GM12878 (cell line): Measurements from ENCODE around the gene CLMP. TPM values are rescaled to one million over a fixed set of nuclear protein-coding genes. Genes with fewer than 3 reads are reported as not detected.

Experiments used
- ATAC-seq: fragments of 200-7000 bp; cut with Tn5 transposase; 3 replicates; pipeline ENCODE4 v1.9.1; 2020; ENCODE audit warnings: mild to moderate bottlenecking, moderate library complexity
- BruUV-seq: library from RNA; stranded (reverse); fragments of 400-500 nt; replicated peaks from 2 replicates; lab custom pipeline; 2021; lab: Mats Ljungman, UMichigan
- CTCF ChIA-PET: fragments of 300-600 bp; sonication (Branson Sonifier 250); formaldehyde crosslinking; extraction: SDS; loops from one replicate; lab custom pipeline; 2021; ENCODE audit warnings: inconsistent platforms; lab: Yijun Ruan, JAX
- POLR2A ChIA-PET: fragments of 350-600 bp; formaldehyde crosslinking; extraction: SDS; loops from one replicate; lab custom pipeline; 2021; ENCODE audit warnings: inconsistent platforms; lab: Charles Lee
- RAD21 ChIA-PET: fragments of 300-600 bp; sonication (Branson Sonifier 250); formaldehyde crosslinking; loops from one replicate; lab custom pipeline; 2023; ENCODE audit warnings: antibody characterized with exemption; ENCODE audit not compliant: unreplicated experiment; lab: Charles Lee
- SMC1A ChIA-PET: fragments of 300-600 bp; sonication (Branson Sonifier 250); formaldehyde crosslinking; loops from one replicate; lab custom pipeline; 2023; ENCODE audit not compliant: unreplicated experiment, uncharacterized antibody; lab: Charles Lee
- DNase-seq: peaks from one replicate; pipeline ENCODE4 v3.0.0-alpha.2; 2011; ENCODE audit warnings: low read depth, low spot score
- FAIRE-seq: peaks from 3 replicates; lab custom pipeline; 2011; peaks lifted over from hg19 to GRCh38; lab: Jason Lieb, UNC
- H2AFZ ChIP-seq: 2 replicates; pipeline ENCODE4 v1.6.0; 2011; ENCODE audit warnings: low read depth, low read length, control low read depth; ENCODE audit not compliant: control insufficient read depth
- H3K27ac ChIP-seq: 2 replicates; pipeline ENCODE4 v1.5.1; 2011; ENCODE audit warnings: control low read depth; ENCODE audit not compliant: control insufficient read depth, insufficient read depth
- H3K27me3 ChIP-seq, 2 experiments: replicated peaks in 1 of 2; 2 replicates each; pipeline versions ENCODE4 v1.6.0 to v1.6.1; 2011; ENCODE audit warnings: low read length in 1 of 2; ENCODE audit not compliant: control insufficient read depth in 2 of 2, insufficient read depth in 2 of 2
- H3K36me3 ChIP-seq, 2 experiments: 2 replicates each; pipeline ENCODE4 v1.5.1; 2011; ENCODE audit warnings: low read length in 1 of 2; ENCODE audit not compliant: control insufficient read depth in 2 of 2, insufficient read depth in 2 of 2
- H3K4me1 ChIP-seq: 2 replicates; pipeline ENCODE4 v1.6.1; 2011; ENCODE audit warnings: mild to moderate bottlenecking, low read length, moderate library complexity, mixed read lengths; ENCODE audit not compliant: control insufficient read depth, insufficient read depth
- H3K4me2 ChIP-seq: 2 replicates; pipeline ENCODE4 v1.6.0; 2011; ENCODE audit warnings: control low read depth; ENCODE audit not compliant: control insufficient read depth, insufficient read depth
- H3K4me3 ChIP-seq: fragments of 200-600 bp; sonication (generic); 2 replicates; pipeline ENCODE4 v1.5.1; 2016
- H3K79me2 ChIP-seq: 2 replicates; pipeline ENCODE4 v1.6.0; 2011; ENCODE audit warnings: low read length; ENCODE audit not compliant: control insufficient read depth, insufficient read depth
- H3K9ac ChIP-seq: 2 replicates; pipeline ENCODE4 v1.8.0; 2011; ENCODE audit warnings: low read length, control low read depth, mixed read lengths; ENCODE audit not compliant: control insufficient read depth, insufficient read depth
- H3K9me3 ChIP-seq: replicated peaks from 3 replicates; pipeline ENCODE4 v1.5.1; 2011; ENCODE audit warnings: mild to moderate bottlenecking, low read length; ENCODE audit not compliant: control insufficient read depth, insufficient read depth
- H4K20me1 ChIP-seq: 2 replicates; pipeline ENCODE4 v1.6.0; 2011; ENCODE audit not compliant: control insufficient read depth, insufficient read depth
- BACH1 ChIP-seq: fragments of 450-650 bp; IDR thresholded peaks from 2 replicates; pipeline ENCODE4 v1.6.1; 2017; ENCODE audit warnings: mild to moderate bottlenecking, borderline replicate concordance
- BRCA1 ChIP-seq: IDR thresholded peaks from 2 replicates; pipeline ENCODE4 v1.6.1; 2011; ENCODE audit warnings: low read depth, low read length, improper control_type of control experiment
- CHD1 ChIP-seq: IDR thresholded peaks from 2 replicates; pipeline ENCODE4 v1.6.1; 2012; ENCODE audit warnings: low read depth, low read length, improper control_type of control experiment
- EED ChIP-seq: sonication (generic); IDR thresholded peaks from 2 replicates; pipeline ENCODE4 v1.6.1; 2016; ENCODE audit warnings: antibody characterized with exemption, low read depth
- MTA3 ChIP-seq: IDR thresholded peaks from 2 replicates; pipeline ENCODE4 v1.6.1; 2012; ENCODE audit warnings: low read length, inconsistent platforms, borderline replicate concordance
- NKRF ChIP-seq: fragments of 450-650 bp; conservative IDR thresholded peaks from 2 replicates; pipeline ENCODE4 v1.6.1; 2017; ENCODE audit warnings: mild to moderate bottlenecking, moderate library complexity
- NR2C1 ChIP-seq: fragments of 450-650 bp; IDR thresholded peaks from 2 replicates; pipeline ENCODE4 v1.6.1; 2017; ENCODE audit warnings: antibody characterized with exemption, mild to moderate bottlenecking, moderate library complexity
- RCOR1 ChIP-seq: conservative IDR thresholded peaks from 2 replicates; pipeline ENCODE4 v1.6.1; 2012; ENCODE audit warnings: low read depth, low read length, improper control_type of control experiment
- RELA ChIP-seq: fragments of 450-650 bp; IDR thresholded peaks from 2 replicates; pipeline ENCODE4 v1.8.0; 2014; ENCODE audit warnings: borderline replicate concordance; ENCODE audit not compliant: partially characterized antibody
- SMAD5 ChIP-seq: IDR thresholded peaks from 2 replicates; pipeline ENCODE4 v1.6.1; 2016; ENCODE audit warnings: antibody characterized with exemption, low read depth
- SMC3 ChIP-seq: IDR thresholded peaks from 2 replicates; pipeline ENCODE4 v1.6.1; 2011; ENCODE audit warnings: low read length, improper control_type of control experiment, borderline replicate concordance
- SREBF1 ChIP-seq: IDR thresholded peaks from 2 replicates; pipeline ENCODE4 v1.6.1; 2012; ENCODE audit warnings: mild to moderate bottlenecking, low read length
- STAT1 ChIP-seq: fragments of 450-650 bp; conservative IDR thresholded peaks from 2 replicates; pipeline ENCODE4 v1.6.1; 2014; ENCODE audit warnings: antibody characterized with exemption, mild to moderate bottlenecking
- STAT3 ChIP-seq: IDR thresholded peaks from 2 replicates; pipeline ENCODE4 v1.6.1; 2011; ENCODE audit warnings: low read depth, low read length, improper control_type of control experiment
- TARDBP ChIP-seq: IDR thresholded peaks from 2 replicates; pipeline ENCODE4 v1.6.1; 2016; ENCODE audit warnings: borderline replicate concordance
- TBL1XR1 ChIP-seq: IDR thresholded peaks from 2 replicates; pipeline ENCODE4 v1.6.1; 2012; ENCODE audit warnings: low read depth, low read length, improper control_type of control experiment
- WGBS: methylation state at CpG from one replicate; pipeline ENCODE4 v1.1.6; 2016; ENCODE audit warnings: low lambda C conversion rate; ENCODE audit not compliant: insufficient replicate concordance, insufficient coverage; ENCODE audit errors: missing lambda C conversion rate; 5-methylcytosine and 5-hydroxymethylcytosine counted together
- in situ Hi-C: fragments of 300-500 bp; cut with MboI; formaldehyde crosslinking; loops from 9 replicates; pipeline ENCODE4 v1.14.3; 2018; ENCODE audit warnings: mixed read lengths
- intact Hi-C: fragments of 100-400 bp; cut with micrococcal nuclease; formaldehyde crosslinking; loops from one replicate; pipeline ENCODE4 v1.14.2; 2022; ENCODE audit not compliant: unreplicated experiment
- polyA plus RNA-seq, 11 experiments: library from polyadenylated mRNA; depleted of rRNA in 4 of 11; unstranded in 6 of 11; stranded (reverse) in 5 of 11; fragments of >200 nt; fragmentation: Nextera tagmentation in 4 of 11; fragmentation: Illumina TruSeq in 1 of 11; extraction: Ambion mirVana in 4 of 11; extraction: Trizol in 1 of 11; gene quantifications; 1 replicate in 1 of 11; 2 replicates in 10 of 11; pipeline versions ENCODE4 v1.2.1 to v1.2.3, GENCODE V29; 2011 to 2016; ENCODE audit warnings: inconsistent platforms in 2 of 11, missing spikeins in 2 of 11, low read depth in 1 of 11
- total RNA-seq, 4 experiments: library from RNA; depleted of rRNA in 3 of 4; stranded (reverse); fragments of >200 nt in 3 of 4; fragmentation: Illumina TruSeq in 1 of 4; extraction: Trizol in 1 of 4; gene quantifications; 2 replicates each; pipeline versions ENCODE4 v1.2.1 to v1.2.3, GENCODE V29; 2013 to 2021

CLMP gene
- total and polyA plus RNA-seq, 10 of the 15 experiments (the other 5 are each of a cell fraction or from before 2014, with no cell fraction given) = 0.01 to 0.71 (median 0.20) TPM; not detected in 4

- peak overlapping the region; percentile 100 for H3K27ac ChIP-seq
- peak; percentile 21 for ATAC-seq
- H3K4me2 ChIP-seq = peak overlapping the region; percentile 98
- peaks cover 17 to 26% of the 10 kb centered on the region in 2 experiments for H3K36me3 ChIP-seq
- under 1% methylated on average over 35 of the region's 37 CpGs for WGBS
- ChIA-PET CTCF (interaction anchor here (1.0 to 3.3 kb wide), 8 partner anchors 9 to 211 kb away, joined by 3 to 22 read pairs (median 6); no protein-coding TSS in a partner anchor), SMC1A (interaction anchor here (0.7 to 1.9 kb wide), 8 partner anchors 9 to 318 kb away, joined by 3 to 7 read pairs (median 3); no protein-coding TSS in a partner anchor), POLR2A (interaction anchor here (0.6 to 3.8 kb wide), 11 partner anchors 9 to 295 kb away, joined by 3 to 10 read pairs (median 5); no protein-coding TSS in a partner anchor), RAD21 (interaction anchor here (1.0 to 1.5 kb wide), 6 partner anchors 9 to 211 kb away, joined by 3 to 9 read pairs (median 4); no protein-coding TSS in a partner anchor)
- in situ Hi-C loops = loop anchor here (25.0 kb wide), 1 partner anchor 1601 kb away; the partner anchor contains the start of genes SORL1 and SORL1-AS1
- peaks cover 17% of the 10 kb centered on the region; the same call in 1 of the 2 replicates for H4K20me1 ChIP-seq
- peaks cover 68% of the 10 kb centered on the region for H3K79me2 ChIP-seq
- H2AFZ ChIP-seq = peak overlapping the region; percentile 46
- peak overlapping the region; percentile 98 for H3K9ac ChIP-seq
- peaks cover 14% of the 10 kb centered on the region; the same call in 1 of the 2 replicates for H3K4me1 ChIP-seq
- TSS peak; percentile 87 for BruUV-seq
- intact Hi-C loops = loop anchor here (5.0 to 10.0 kb wide), 2 partner anchors 342 to 1771 kb away; partner anchors contain the start of gene SC5D
- no peaks in the 10 kb centered on the region; the same call in 2 of the 3 replicates for H3K9me3 ChIP-seq
- no peaks in the 10 kb centered on the region for H3K27me3 ChIP-seq
- peak overlapping the region; percentile 73 for H3K4me3 ChIP-seq
- no peak for DNase-seq
- no peak for FAIRE-seq
- no peak for TF ChIP-seq SREBF1
- peak; percentile 51; the same call in 1 of the 2 replicates for TF ChIP-seq SMAD5
- no peak for TF ChIP-seq RELA
- no peak for TF ChIP-seq NR2C1
- TF ChIP-seq CHD1 = peak; percentile 71; the same call in 1 of the 2 replicates
- no peak for TF ChIP-seq MTA3
- TF ChIP-seq RCOR1 = no peak
- TF ChIP-seq TBL1XR1 = no peak
- no peak for TF ChIP-seq TARDBP
- no peak; the same call in 1 of the 2 replicates for TF ChIP-seq BACH1
- no peak for TF ChIP-seq STAT3
- TF ChIP-seq EED = no peak
- no peak for TF ChIP-seq STAT1
- no peak for TF ChIP-seq BRCA1
- no peak for TF ChIP-seq SMC3
- TF ChIP-seq NKRF = peak; percentile 36; the same call in 1 of the 2 replicates
Observed at GRCh38 chr11:123062892-123063825, 131.9 kb downstream of the CLMP start.
